Measurements from ENCODE around the gene RPTOR. TPM values are rescaled to one million over a fixed set of nuclear protein-coding genes. Genes with fewer than 3 reads are reported as not detected.

The RPTOR gene
- total RNA-seq, 1 donor from 2014 or later = 32.0 TPM

- Histone ChIP-seq H3K27ac (ENCODE audit: low read depth, low read length) (no peak overlapping the region), H4K20me1 (ENCODE audit: insufficient read depth, low read length) (no peaks in the 10 kb centered on the region), H3K9ac (ENCODE audit: low read length) (no peak overlapping the region), H2AFZ (ENCODE audit: low read depth, low read length) (no peak overlapping the region), H3K4me1 (ENCODE audit: insufficient read depth, low read length) (no peaks in the 10 kb centered on the region), H3K9me3 (ENCODE audit: insufficient read depth, low read depth, low read length) (no peaks in the 10 kb centered on the region), H3K4me2 (ENCODE audit: low read length) (no peak overlapping the region), H3K36me3 (ENCODE audit: insufficient read depth, low read length) (no peaks in the 10 kb centered on the region), H3K27me3 (ENCODE audit: insufficient read depth, low read length) (no peaks in the 10 kb centered on the region), H3K79me2 (ENCODE audit: insufficient read depth, low read length) (no peaks in the 10 kb centered on the region), H3K4me3 (ENCODE audit: insufficient read depth, low read depth, low read length) (no peak overlapping the region)
- TF ChIP-seq CTCF (IDR thresholded peaks at IDR 0.05; ENCODE audit: insufficient read depth, low read depth, low read length) (no peak), EZH2 (IDR thresholded peaks at IDR 0.05; ENCODE audit: insufficient read depth, low read length) (no peak)
- Mint-ChIP-seq H3K4me1 (ENCODE audit: low read depth, unreplicated experiment) (peaks cover under 1% of the 10 kb centered on the region), H3K36me3 (ENCODE audit: low read depth, unreplicated experiment) (peaks cover 14% of the 10 kb centered on the region), H3K27me3 (ENCODE audit: low read depth, unreplicated experiment) (no peaks in the 10 kb centered on the region), H3K4me3 (ENCODE audit: unreplicated experiment) (no peak overlapping the region), H3K27ac (ENCODE audit: unreplicated experiment) (no peak overlapping the region), H3K9me3 (ENCODE audit: unreplicated experiment) (no peaks in the 10 kb centered on the region)
- no peak for DNase-seq (ENCODE audit: low read depth)
- no peak for FAIRE-seq
These were observed 267.9 kb downstream of the RPTOR start for GRCh38 chr17:80812362-80813088.

GRCh38 chr17:80813318-80813717 is 268.7 kb downstream of the RPTOR start:
- H3K4me3 Mint-ChIP-seq (ENCODE audit: unreplicated experiment) = no peak overlapping the region
- Histone ChIP-seq H4K20me1 (ENCODE audit: insufficient read depth, low read length) (no peaks in the 10 kb centered on the region), H3K4me3 (ENCODE audit: insufficient read depth, low read depth, low read length) (no peak overlapping the region), H3K9ac (ENCODE audit: low read length) (no peak overlapping the region), H3K27ac (ENCODE audit: low read depth, low read length) (no peak overlapping the region), H3K4me2 (ENCODE audit: low read length) (no peak overlapping the region), H3K27me3 (ENCODE audit: insufficient read depth, low read length) (no peaks in the 10 kb centered on the region), H3K79me2 (ENCODE audit: insufficient read depth, low read length) (no peaks in the 10 kb centered on the region), H3K4me1 (ENCODE audit: insufficient read depth, low read length) (no peaks in the 10 kb centered on the region), H3K36me3 (ENCODE audit: insufficient read depth, low read length) (no peaks in the 10 kb centered on the region), H3K9me3 (ENCODE audit: insufficient read depth, low read depth, low read length) (no peaks in the 10 kb centered on the region), H2AFZ (ENCODE audit: low read depth, low read length) (no peak overlapping the region)
- no peak for FAIRE-seq
- no peak for DNase-seq (ENCODE audit: low read depth)
- H3K27me3 Mint-ChIP-seq (ENCODE audit: low read depth, unreplicated experiment) = no peaks in the 10 kb centered on the region
- no peak for TF ChIP-seq CTCF (IDR thresholded peaks at IDR 0.05; ENCODE audit: insufficient read depth, low read depth, low read length)
- TF ChIP-seq EZH2 (IDR thresholded peaks at IDR 0.05; ENCODE audit: insufficient read depth, low read length) = no peak
- peaks cover 14% of the 10 kb centered on the region for H3K36me3 Mint-ChIP-seq (ENCODE audit: low read depth, unreplicated experiment)
- peaks cover 8% of the 10 kb centered on the region for H3K4me1 Mint-ChIP-seq (ENCODE audit: low read depth, unreplicated experiment)
- H3K27ac Mint-ChIP-seq (ENCODE audit: unreplicated experiment) = no peak overlapping the region
- H3K9me3 Mint-ChIP-seq (ENCODE audit: unreplicated experiment) = no peaks in the 10 kb centered on the region

GRCh38 chr17:80814491-80814890 is 269.9 kb downstream of the RPTOR start:
- DNase-seq (ENCODE audit: low read depth) (no peak), FAIRE-seq (no peak)

More at GRCh38 chr17:80814491-80814890, 269.9 kb downstream of the RPTOR start:
- H3K9me3 ChIP-seq (ENCODE audit: insufficient read depth, low read depth, low read length) = no peaks in the 10 kb centered on the region
- TF ChIP-seq EZH2 (IDR thresholded peaks at IDR 0.05; ENCODE audit: insufficient read depth, low read length) = no peak
- TF ChIP-seq CTCF (IDR thresholded peaks at IDR 0.05; ENCODE audit: insufficient read depth, low read depth, low read length) = no peak
- no peak overlapping the region for H2AFZ ChIP-seq (ENCODE audit: low read depth, low read length)
- no peak overlapping the region for H3K4me3 ChIP-seq (ENCODE audit: insufficient read depth, low read depth, low read length)
- H3K79me2 ChIP-seq (ENCODE audit: insufficient read depth, low read length) = peaks cover under 1% of the 10 kb centered on the region
- H3K4me1 Mint-ChIP-seq (ENCODE audit: low read depth, unreplicated experiment) = peaks cover 10% of the 10 kb centered on the region
- H3K9ac ChIP-seq (ENCODE audit: low read length) = no peak overlapping the region
- no peaks in the 10 kb centered on the region for H3K27me3 Mint-ChIP-seq (ENCODE audit: low read depth, unreplicated experiment)
- H3K27ac Mint-ChIP-seq (ENCODE audit: unreplicated experiment) = no peak overlapping the region
- H3K4me1 ChIP-seq (ENCODE audit: insufficient read depth, low read length) = no peaks in the 10 kb centered on the region
- H3K4me2 ChIP-seq (ENCODE audit: low read length) = no peak overlapping the region
- H3K27ac ChIP-seq (ENCODE audit: low read depth, low read length) = no peak overlapping the region
- H4K20me1 ChIP-seq (ENCODE audit: insufficient read depth, low read length) = no peaks in the 10 kb centered on the region
- no peaks in the 10 kb centered on the region for H3K9me3 Mint-ChIP-seq (ENCODE audit: unreplicated experiment)
- no peak overlapping the region for H3K4me3 Mint-ChIP-seq (ENCODE audit: unreplicated experiment)
- H3K36me3 ChIP-seq (ENCODE audit: insufficient read depth, low read length) = no peaks in the 10 kb centered on the region
- no peaks in the 10 kb centered on the region for H3K27me3 ChIP-seq (ENCODE audit: insufficient read depth, low read length)
- peaks cover 14% of the 10 kb centered on the region for H3K36me3 Mint-ChIP-seq (ENCODE audit: low read depth, unreplicated experiment)
